ENCODE data around the gene UBE2E2.
"Not testable (repeated sequence)": the region's sequence is repeated elsewhere in the genome, so short reads cannot be mapped to it uniquely, and the experiment has no call there.

UBE2E2 gene

DNA sequence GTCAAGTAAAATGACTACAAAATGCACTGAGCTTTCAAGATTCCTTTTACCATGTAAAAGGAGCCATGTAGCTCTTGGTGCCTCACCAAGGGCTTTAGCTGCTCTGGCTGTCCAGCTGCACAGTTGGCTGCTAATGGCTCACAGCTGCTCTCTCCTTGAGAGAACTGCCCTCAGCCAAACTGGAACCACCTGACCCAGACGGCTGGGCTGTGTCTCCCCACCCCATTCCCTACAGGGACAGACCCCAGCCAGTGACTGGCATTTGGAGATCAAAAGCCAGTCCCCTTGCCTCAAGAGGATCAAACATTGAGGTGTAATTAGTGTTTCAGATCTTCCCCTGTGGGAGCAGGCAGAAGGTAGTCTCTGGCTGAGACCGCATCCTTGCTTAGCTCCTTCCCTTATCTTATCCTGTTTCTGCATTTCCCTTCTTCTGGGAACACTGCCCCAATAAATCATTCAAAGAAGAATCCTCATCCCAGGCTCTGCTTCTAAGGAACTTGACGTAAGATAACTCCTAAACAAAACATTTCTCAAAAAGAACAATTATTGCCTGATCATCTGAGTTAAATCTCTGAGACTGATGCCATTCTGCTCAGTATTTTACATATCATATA, 28.6 kb upstream of the UBE2E2 start:
- DNase-seq: no peak
- TF ChIP-seq, protein P1, sequence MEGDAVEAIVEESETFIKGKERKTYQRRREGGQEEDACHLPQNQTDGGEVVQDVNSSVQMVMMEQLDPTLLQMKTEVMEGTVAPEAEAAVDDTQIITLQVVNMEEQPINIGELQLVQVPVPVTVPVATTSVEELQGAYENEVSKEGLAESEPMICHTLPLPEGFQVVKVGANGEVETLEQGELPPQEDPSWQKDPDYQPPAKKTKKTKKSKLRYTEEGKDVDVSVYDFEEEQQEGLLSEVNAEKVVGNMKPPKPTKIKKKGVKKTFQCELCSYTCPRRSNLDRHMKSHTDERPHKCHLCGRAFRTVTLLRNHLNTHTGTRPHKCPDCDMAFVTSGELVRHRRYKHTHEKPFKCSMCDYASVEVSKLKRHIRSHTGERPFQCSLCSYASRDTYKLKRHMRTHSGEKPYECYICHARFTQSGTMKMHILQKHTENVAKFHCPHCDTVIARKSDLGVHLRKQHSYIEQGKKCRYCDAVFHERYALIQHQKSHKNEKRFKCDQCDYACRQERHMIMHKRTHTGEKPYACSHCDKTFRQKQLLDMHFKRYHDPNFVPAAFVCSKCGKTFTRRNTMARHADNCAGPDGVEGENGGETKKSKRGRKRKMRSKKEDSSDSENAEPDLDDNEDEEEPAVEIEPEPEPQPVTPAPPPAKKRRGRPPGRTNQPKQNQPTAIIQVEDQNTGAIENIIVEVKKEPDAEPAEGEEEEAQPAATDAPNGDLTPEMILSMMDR (IDR thresholded peaks at IDR 0.05; ENCODE audit: borderline replicate concordance, extremely low read depth, low read length, poor library complexity, severe bottlenecking): no peak
- TF ChIP-seq EZH2 (IDR thresholded peaks at IDR 0.05; ENCODE audit: borderline replicate concordance, low read depth, low read length, severe bottlenecking): no peak

DNA sequence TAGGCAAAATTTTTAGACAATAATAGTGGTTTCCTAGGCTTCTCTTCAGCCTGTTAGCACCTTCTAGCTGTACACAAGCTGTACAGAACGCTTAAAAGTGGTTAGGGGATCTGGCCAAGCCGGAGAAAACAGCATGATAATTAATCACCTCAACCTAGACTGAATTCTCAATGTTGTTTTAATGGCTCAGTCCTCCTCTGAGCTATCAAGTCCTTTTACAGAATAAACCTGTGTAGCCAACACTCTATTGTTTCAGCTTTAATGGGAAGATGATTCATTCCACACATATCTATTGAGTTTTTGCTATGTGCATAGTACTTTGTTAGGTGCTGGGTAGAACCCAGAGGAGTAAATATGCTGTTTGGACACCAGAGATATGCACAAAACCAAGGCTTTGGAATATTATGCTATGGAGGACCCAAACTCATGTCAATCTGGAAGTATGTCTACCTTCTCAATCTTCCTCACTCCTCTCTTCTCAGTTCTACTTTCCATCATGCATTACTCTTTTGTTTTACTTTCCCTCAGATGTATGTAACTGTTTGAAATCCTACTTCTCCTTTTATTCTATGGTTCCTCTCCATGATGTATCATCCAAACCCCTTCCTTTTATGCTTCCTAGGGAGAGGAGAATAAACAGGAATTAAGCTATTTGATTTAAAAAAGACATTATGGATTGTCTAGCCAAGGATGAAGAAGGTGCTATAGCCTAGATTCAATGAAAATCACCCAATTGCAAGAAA, 27.6 kb upstream of the UBE2E2 start:
- no peak for DNase-seq
- Histone ChIP-seq H3K9me3 (ENCODE audit: insufficient read depth, low read length, severe bottlenecking) (no peaks in the 10 kb centered on the region), H3K27ac (ENCODE audit: low read length) (no peak overlapping the region), H4K20me1 (ENCODE audit: insufficient read depth, low read length) (no peaks in the 10 kb centered on the region), H3K4me1 (ENCODE audit: insufficient read depth, low read length) (no peaks in the 10 kb centered on the region), H3K36me3 (ENCODE audit: insufficient read depth, low read length) (no peaks in the 10 kb centered on the region), H3K79me2 (ENCODE audit: insufficient read depth, low read length) (no peaks in the 10 kb centered on the region), H3K4me2 (ENCODE audit: insufficient read depth, low read length) (no peak overlapping the region), H2AFZ (ENCODE audit: low read depth, low read length) (no peak overlapping the region), H3K4me3 (ENCODE audit: low read depth in 1 of 2, low read length in 2 of 2) (no peak overlapping the region), H3K9ac (ENCODE audit: low read depth, low read length) (no peak overlapping the region), H3K27me3 (ENCODE audit: insufficient read depth, low read length, poor library complexity) (no peaks in the 10 kb centered on the region)
- ATAC-seq (ENCODE audit: insufficient read depth, low read depth): no peak
- no peak for TF ChIP-seq EZH2 (IDR thresholded peaks at IDR 0.05; ENCODE audit: borderline replicate concordance, low read depth, low read length, severe bottlenecking)
- TF ChIP-seq, protein P1 (IDR thresholded peaks at IDR 0.05; ENCODE audit: borderline replicate concordance, extremely low read depth, low read length, poor library complexity, severe bottlenecking): no peak

More for the DNA sequence above, 28.6 kb upstream of the UBE2E2 start:
- H3K4me1 ChIP-seq (ENCODE audit: insufficient read depth, low read length): no peaks in the 10 kb centered on the region
- H4K20me1 ChIP-seq (ENCODE audit: insufficient read depth, low read length): no peaks in the 10 kb centered on the region
- no peak overlapping the region for H2AFZ ChIP-seq (ENCODE audit: low read depth, low read length)
- no peaks in the 10 kb centered on the region for H3K9me3 ChIP-seq (ENCODE audit: insufficient read depth, low read length, severe bottlenecking)
- no peaks in the 10 kb centered on the region for H3K36me3 ChIP-seq (ENCODE audit: insufficient read depth, low read length)
- H3K4me2 ChIP-seq (ENCODE audit: insufficient read depth, low read length): no peak overlapping the region
- no peak overlapping the region for H3K27ac ChIP-seq (ENCODE audit: low read length)
- no peaks in the 10 kb centered on the region for H3K79me2 ChIP-seq (ENCODE audit: insufficient read depth, low read length)
- H3K9ac ChIP-seq (ENCODE audit: low read depth, low read length): no peak overlapping the region
- H3K27me3 ChIP-seq (ENCODE audit: insufficient read depth, low read length, poor library complexity): no peaks in the 10 kb centered on the region
- H3K4me3 ChIP-seq (ENCODE audit: low read depth in 1 of 2, low read length in 2 of 2): no peak overlapping the region
- no peak for ATAC-seq (ENCODE audit: insufficient read depth, low read depth)

DNA sequence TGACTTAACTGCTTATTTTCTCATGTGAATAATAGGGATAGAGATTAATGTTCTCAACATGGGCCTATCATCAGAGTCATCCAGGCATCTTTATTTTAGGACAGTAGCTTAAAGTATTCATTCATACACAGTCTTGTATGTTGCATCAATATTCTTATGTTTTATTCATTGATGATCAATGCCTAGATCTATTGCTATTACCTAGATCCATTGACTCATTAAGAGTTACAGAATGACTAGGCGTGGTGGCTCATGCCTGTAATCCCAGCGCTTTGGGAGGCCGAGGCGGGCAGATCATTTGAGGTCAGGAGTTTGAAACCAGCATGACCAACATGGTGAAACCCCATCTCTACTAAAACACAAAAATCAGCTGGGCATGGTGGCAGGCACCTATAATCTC, 26.3 kb upstream of the UBE2E2 start:
- H2AFZ ChIP-seq (ENCODE audit: low read depth, low read length); H3K9me3 ChIP-seq (ENCODE audit: insufficient read depth, low read length, severe bottlenecking); H3K36me3 ChIP-seq (ENCODE audit: insufficient read depth, low read length); H3K4me3 ChIP-seq (ENCODE audit: low read depth in 1 of 2, low read length in 2 of 2); DNase-seq; H3K79me2 ChIP-seq (ENCODE audit: insufficient read depth, low read length); H3K4me2 ChIP-seq (ENCODE audit: insufficient read depth, low read length); H3K27ac ChIP-seq (ENCODE audit: low read length); H3K4me1 ChIP-seq (ENCODE audit: insufficient read depth, low read length); H3K9ac ChIP-seq (ENCODE audit: low read depth, low read length); ATAC-seq (ENCODE audit: insufficient read depth, low read depth); H4K20me1 ChIP-seq (ENCODE audit: insufficient read depth, low read length); H3K27me3 ChIP-seq (ENCODE audit: insufficient read depth, low read length, poor library complexity): not testable (repeated sequence)

DNA sequence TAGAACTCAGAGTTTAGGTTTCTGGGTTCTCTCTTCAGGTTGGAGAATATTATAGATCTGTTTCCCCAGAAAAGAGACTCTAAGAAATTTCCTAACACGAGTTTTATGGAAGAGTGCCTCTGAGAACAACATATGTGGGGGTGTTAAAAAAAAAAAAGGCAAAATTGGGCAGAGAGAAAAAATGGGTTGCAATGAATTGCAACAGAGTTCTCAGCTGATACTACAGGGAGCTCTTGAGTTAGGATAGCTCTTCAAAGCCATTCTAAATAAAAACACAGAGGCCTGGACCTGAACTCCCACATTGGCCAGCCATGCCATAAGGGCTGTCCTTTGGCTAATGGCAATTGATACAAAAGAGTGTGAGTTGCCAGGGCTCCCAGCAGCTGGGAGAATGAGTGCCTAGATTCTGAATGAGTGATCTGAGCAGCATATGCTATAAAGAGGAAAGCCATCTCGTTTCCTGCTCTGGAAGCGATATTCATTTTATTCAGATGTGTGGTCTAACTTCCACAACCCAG, 20.1 kb upstream of the UBE2E2 start:
- no peak overlapping the region for H3K27ac ChIP-seq (ENCODE audit: low read length)
- H2AFZ ChIP-seq (ENCODE audit: low read depth, low read length): no peak overlapping the region
- no peaks in the 10 kb centered on the region for H3K36me3 ChIP-seq (ENCODE audit: insufficient read depth, low read length)
- H3K4me3 ChIP-seq (ENCODE audit: low read depth in 1 of 2, low read length in 2 of 2): no peak overlapping the region
- H3K4me2 ChIP-seq (ENCODE audit: insufficient read depth, low read length): no peak overlapping the region
- H3K4me1 ChIP-seq (ENCODE audit: insufficient read depth, low read length): no peaks in the 10 kb centered on the region
- H3K27me3 ChIP-seq (ENCODE audit: insufficient read depth, low read length, poor library complexity): no peaks in the 10 kb centered on the region
- no peaks in the 10 kb centered on the region for H3K79me2 ChIP-seq (ENCODE audit: insufficient read depth, low read length)
- H4K20me1 ChIP-seq (ENCODE audit: insufficient read depth, low read length): no peaks in the 10 kb centered on the region
- TF ChIP-seq EZH2 (IDR thresholded peaks at IDR 0.05; ENCODE audit: borderline replicate concordance, low read depth, low read length, severe bottlenecking): no peak
- TF ChIP-seq, protein P1 (IDR thresholded peaks at IDR 0.05; ENCODE audit: borderline replicate concordance, extremely low read depth, low read length, poor library complexity, severe bottlenecking): no peak
- no peak overlapping the region for H3K9ac ChIP-seq (ENCODE audit: low read depth, low read length)
- ATAC-seq (ENCODE audit: insufficient read depth, low read depth) (no peak), DNase-seq (no peak)
- H3K9me3 ChIP-seq (ENCODE audit: insufficient read depth, low read length, severe bottlenecking): no peaks in the 10 kb centered on the region
